DMS53 treated with DMSO at 0.1 percent for 48 hours (cell line): ENCODE results near the gene RAPGEF3.
A peak's percentile ranks its signal among the peaks of the same experiment; 100 is the strongest.

ENCODE experiments used
- DNase-seq: peaks from one replicate; lab custom pipeline; 2025; ENCODE audit not compliant: unreplicated experiment; lab: John Stamatoyannopoulos, UW

RAPGEF3 gene

GRCh38 chr12:47705566-47706425 lies 52.9 kb downstream of the RAPGEF3 start, which contains the start of gene RPAP3:
Gene RPAP3, minus strand, starts transcription at chr12:47706030. Its CDS starts 3,190 bp downstream, at chr12:47702840.
- peak; percentile 99 for DNase-seq

DNA sequence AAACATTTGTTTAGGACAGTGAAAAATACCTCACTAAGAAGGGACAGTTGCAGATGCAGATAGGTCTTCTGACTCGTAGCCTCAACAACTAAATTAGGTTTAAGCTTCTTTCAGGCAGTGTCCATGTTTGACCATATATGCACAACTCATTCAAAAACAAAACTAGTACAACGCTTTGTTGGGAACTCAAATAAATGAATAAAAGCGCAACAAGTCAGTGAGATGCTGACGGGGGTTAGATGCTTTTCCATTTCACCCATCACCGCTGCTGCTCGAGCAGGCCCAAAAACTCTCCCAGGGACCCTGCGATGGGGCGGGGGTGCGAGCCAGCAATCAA lies 53.5 kb downstream of the RAPGEF3 start:
- no peak for DNase-seq

DNA sequence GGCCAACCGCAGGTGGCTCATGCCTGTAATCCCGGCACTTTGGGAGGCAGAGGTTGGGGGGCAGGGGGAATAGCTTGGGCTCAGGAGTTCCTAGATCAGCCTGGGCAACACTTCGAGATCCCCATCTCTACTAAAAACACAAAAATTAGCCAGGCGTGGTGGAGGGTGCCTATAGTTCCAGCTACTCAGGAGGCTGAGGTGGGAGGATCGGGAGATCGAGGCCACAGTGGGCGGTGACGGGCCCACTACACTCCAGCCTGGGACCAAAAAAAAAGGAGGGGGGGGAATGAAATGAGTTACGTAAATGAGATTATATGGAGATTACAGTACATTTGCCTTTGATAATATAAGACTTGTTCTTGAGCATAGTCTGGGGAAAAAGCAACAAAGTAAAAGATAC lies 54.0 kb downstream of the RAPGEF3 start:
- DNase-seq: no peak

GRCh38 chr12:47700263-47700662 lies 58.4 kb downstream of the RAPGEF3 start:
- no peak for DNase-seq

GRCh38 chr12:47698631-47699030 lies 60.0 kb downstream of the RAPGEF3 start:
- DNase-seq: no peak

DNA sequence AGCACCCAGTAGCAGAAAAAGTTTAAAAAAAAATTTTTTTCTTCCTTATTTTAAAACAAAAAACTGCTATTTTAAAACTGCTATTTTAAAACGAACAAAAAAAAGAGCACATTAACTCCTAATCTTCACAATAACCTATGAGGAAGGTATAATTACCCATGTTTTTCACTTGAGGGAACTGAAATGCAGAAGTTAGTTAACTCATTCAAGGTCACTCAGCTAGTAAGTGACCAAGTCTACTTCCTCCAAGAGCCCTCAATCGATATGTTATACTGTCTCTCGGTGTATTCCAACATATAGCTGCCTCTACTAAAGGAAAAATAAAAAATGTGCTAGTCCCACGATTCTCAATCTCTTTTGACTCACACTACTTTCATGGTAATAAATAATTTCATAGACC lies 60.6 kb downstream of the RAPGEF3 start:
- DNase-seq: no peak

GRCh38 chr12:47689215-47689614 lies 69.5 kb downstream of the RAPGEF3 start:
- DNase-seq: no peak

DNA sequence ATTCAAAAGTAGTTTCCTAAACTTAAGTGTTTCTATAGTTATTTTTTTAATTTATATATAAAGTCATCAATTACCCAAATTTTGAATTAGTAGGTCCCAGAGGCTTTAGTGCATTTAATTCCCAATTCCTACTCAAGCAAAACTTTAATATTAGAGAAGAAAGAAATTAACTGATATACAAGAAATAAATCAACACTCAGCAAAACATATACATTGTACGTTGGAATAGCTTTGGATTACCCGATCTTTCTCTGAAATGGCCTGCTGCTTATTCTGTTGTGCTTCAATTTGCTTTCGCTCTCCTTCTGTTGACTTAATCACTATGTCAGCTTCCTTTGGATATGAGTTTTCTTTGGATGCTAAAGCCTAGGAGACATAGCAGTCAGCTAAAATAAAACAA lies 71.0 kb downstream of the RAPGEF3 start:
- DNase-seq: no peak

- peak; percentile 65 for DNase-seq
Measured at GRCh38 chr12:47686645-47687240, 71.9 kb downstream of the RAPGEF3 start.
